ENCODE results near the gene TPO. TPM values are rescaled to one million over a fixed set of nuclear protein-coding genes. Genes with fewer than 3 reads are reported as not detected.

TPO gene
- total RNA-seq, 1 donor: under 0.01 TPM

DNA sequence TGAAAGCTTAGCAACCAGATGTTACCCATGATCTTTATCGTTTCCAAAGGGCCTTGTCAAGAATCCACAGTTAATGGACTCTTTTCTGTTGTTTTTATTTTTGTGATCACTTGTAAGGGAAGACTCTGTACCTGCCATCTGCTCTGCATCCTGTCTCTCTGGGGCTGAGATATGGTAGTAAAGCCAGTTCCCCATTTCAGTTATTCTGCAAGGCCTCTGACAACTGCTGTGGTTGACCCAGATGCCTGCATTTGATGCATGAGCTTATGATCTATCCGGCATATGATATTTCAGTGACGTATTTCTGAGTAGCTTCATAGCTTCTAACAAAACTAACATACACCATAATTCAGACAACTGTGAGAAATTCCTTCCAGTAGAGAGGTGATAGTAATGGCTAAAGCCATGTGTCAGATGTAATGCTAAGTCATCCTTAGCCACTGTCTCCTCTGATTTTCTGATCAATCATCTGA, 105.1 kb downstream of the TPO start:
- peak in 2 of 3 donors; percentile 72 to 94 for DNase-seq (ENCODE audit: low read depth in 2 of 3, low spot score in 2 of 3)

- peak in 2 of 3 donors; percentile 27 to 38 for DNase-seq (ENCODE audit: low read depth in 2 of 3, low spot score in 2 of 3)
These were observed 105.7 kb downstream of the TPO start for GRCh38 chr2:1518867-1519530.

GRCh38 chr2:1521191-1521877, 108.1 kb downstream of the TPO start:
- no peak for DNase-seq (ENCODE audit: low read depth in 2 of 3, low spot score in 2 of 3)

DNA sequence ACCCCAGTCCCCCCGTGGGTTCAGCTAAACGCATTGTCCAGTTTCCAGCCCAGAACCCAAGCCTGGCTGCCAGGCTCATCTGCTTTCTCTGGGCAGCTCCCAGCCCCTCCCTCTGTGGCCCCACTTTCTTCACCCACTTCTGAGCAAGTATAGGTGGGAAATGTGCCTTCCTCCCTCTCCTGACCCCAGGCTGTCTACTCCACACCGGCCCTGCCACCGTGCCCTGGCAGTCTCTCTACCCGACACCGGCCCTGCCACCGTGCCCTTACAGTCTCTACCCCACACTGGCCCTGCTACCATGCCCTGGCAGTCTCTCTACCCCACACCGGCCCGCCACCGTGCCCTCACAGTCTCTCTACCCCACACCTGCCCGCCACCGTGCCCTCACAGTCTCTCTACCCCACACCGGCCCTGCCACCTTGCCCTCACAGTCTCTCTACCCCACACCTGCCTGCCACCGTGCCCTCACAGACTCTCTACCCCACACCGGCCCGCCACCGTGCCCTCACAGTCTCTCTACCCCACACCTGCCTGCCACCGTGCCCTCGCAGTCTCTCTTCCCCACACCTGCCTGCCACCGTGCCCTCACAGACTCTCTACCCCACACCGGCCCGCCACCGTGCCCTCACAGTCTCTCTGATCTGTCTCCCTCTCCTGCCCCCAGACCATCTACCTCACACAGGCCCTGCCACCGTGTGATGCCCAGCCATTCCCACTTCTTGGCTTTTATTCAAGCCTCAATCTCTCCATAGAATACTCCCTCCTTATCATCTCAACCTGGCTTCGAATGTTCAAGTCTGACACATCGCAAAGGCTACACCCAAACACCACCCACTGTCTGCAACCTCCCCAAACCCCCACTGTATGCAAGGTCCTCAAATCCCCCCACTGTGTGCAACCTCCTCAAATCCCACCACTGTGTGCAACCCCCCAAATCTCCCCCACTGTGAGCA, 108.9 kb downstream of the TPO start:
- no peak for DNase-seq (ENCODE audit: low read depth in 2 of 3, low spot score in 2 of 3)

DNA sequence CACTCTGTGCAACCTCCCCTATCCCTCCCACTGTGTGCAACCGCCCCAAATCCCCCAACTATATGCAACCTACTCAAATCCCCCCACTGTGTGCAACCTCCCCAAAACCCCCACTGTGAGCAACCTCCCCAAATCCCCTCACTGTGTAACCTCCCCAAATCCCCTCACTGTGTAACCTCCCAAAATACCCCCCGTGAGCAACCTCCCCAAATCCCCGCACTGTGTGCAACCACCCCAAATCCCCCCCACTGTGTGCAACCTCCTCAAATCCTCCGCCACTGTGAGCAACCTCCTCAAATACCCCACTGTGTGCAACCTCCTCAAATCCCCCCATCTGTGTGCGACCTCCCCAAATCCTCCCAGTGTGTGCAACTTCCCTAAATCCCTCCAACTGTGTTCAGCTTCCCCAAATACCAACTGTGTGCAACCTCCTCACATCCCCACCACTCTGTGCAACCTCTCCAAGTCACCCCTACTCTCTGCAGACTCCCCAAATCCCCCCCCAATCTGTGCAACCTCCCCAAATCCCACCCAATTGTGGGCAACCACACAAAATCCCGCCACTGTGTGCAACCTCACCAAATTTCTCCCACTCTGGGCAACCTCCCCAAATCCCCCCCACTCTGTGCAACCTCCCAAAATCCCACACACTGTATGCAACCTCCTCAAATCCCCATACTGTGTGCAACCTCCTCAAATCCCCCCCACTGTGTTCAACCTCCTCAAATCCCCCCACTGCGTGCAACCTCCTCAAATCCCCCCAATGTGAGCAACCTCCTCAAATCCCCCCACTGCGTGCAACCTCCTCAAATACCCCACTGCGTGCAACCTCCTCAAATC, 114.1 kb downstream of the TPO start:
- DNase-seq (ENCODE audit: low read depth in 2 of 3, low spot score in 2 of 3): no peak

DNA sequence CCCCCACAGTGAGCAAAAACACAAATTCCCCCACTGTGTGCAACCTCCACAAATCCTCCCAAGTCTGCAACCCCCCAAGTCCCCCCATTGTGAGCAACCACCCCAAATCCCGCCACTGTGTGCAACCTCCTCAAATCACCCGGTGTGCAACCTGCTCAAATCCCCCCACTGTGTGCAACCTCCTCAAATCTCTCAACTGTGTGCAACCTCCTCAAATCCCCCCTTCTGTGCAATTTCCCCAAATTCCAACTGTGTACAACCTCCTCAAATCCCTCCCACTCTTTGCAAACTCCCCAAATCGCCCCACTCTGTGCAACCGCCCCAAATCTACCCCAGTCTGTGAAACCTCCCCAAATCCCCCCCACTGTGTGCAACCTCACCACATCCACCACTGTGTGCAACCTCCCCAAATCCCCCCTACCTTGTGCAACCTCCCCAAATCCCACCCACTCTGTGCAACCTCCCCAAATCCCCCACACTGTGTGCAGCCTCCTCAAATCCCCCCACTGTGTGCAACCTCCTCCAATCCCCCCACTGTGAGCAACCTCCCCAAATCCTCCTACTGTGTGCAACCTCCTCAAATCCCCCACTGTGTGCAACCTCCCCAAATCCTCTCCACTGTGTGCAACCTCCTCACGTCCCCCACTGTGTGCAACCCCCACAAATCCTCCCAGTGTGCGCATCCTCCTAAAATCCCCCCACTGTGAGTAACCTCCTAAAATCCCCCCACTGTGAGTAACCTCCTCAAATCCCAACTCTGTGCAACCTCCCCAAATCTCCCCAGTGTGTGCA, 115.2 kb downstream of the TPO start:
- DNase-seq (ENCODE audit: low read depth in 2 of 3, low spot score in 2 of 3): no peak

GRCh38 chr2:1538663-1539062, 125.4 kb downstream of the TPO start:
- DNase-seq (ENCODE audit: low read depth in 2 of 3, low spot score in 2 of 3): peak in 2 of 3 donors; percentile 51 to 79

DNA sequence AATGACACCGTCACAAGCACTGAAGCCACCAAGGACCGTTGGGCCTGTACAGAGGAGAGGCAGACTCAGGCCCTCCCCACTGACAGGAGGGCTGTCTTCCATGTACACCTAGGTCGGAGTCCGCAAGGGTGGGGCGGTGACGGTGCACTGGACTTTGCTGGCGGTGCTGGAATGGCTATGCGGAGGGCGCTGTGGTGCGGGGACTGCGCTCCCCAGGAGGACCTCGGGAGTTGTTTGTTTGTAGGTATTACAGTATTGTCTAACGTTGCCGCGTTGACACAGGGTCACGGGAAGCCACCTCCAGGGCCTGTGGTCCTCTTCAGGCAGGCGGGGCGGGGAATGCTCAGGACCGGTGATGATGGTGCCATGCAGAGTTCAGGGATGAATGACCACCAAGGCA, 126.2 kb downstream of the TPO start:
- no peak for DNase-seq (ENCODE audit: low read depth in 2 of 3, low spot score in 2 of 3)

DNA sequence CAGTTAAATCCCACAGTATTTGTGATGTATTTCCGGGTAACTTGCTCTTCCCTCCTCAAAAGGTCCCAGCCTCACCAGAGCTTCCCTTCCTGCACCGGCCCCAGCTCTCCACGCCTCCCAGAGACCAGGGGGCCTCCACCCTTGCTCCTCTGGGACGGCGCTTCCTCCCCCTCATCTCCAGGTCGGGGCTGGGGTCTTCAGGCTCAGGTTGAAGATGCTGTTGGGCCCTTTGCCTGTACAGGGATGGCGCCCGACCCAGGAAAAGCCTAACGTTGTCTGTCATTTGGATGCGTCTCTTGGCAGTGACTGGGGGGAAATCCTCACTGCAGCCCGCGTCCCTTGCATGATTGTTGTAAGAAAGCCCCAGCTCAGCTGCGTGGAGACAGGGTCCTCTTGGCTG, 126.7 kb downstream of the TPO start:
- no peak for DNase-seq (ENCODE audit: low read depth in 2 of 3, low spot score in 2 of 3)

- no peak for DNase-seq (ENCODE audit: low read depth in 2 of 3, low spot score in 2 of 3)
These were observed 127.2 kb downstream of the TPO start for GRCh38 chr2:1540481-1540880.

GRCh38 chr2:1541040-1541439, 127.8 kb downstream of the TPO start:
- DNase-seq (ENCODE audit: low read depth in 2 of 3, low spot score in 2 of 3): no peak

DNA sequence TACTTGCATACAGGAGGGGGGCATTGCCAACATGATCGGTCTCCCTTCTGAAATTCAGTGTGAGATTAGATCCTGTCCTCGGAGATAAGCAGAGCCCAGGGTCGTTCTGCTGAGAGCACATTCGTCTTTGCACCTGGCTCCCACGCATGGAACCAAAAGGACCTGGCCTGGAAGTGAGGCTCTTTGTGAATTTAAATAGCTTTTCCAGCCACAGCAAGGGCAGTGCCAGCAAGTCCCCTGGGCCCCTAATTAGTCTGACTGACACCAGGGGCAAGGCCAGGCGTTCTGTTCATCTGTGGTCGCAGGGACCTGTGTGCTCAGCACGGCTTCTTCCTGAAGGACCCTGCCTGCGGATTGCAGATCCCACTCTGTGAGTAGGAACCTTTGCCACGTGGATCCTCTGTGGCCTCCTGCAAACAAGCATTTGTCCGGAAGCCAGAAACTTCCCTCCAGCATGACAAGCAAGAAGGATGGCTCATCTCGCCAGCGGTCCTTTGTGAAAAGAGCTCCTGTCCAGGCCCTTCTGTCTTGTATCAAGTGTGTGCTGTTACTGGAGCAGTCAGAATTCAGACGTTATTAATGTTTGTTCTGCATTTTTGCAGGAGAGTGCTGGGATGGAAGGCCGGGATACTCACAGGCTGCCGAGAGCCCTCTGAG, 128.7 kb downstream of the TPO start:
- DNase-seq (ENCODE audit: low read depth in 2 of 3, low spot score in 2 of 3): no peak

DNA sequence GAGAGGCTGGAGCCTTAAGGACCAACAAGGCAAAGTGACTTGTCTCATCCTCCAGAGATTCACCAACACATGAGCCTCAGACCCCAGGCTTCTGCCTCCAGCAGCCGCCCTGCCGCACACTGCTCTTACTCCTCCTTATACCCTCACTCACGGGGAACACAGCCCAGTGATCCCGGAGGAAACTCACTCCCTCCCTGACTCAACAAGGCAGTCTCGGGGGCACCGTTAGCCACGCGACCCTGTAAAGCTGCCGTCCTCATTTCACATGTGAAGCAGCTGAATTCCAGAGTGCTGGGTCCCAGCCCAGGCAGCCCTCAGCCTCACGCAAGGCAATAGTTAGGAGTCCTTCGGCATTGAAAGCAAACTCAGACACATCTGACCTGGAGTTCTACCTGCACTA, 129.7 kb downstream of the TPO start:
- no peak for DNase-seq (ENCODE audit: low read depth in 2 of 3, low spot score in 2 of 3)

DNA sequence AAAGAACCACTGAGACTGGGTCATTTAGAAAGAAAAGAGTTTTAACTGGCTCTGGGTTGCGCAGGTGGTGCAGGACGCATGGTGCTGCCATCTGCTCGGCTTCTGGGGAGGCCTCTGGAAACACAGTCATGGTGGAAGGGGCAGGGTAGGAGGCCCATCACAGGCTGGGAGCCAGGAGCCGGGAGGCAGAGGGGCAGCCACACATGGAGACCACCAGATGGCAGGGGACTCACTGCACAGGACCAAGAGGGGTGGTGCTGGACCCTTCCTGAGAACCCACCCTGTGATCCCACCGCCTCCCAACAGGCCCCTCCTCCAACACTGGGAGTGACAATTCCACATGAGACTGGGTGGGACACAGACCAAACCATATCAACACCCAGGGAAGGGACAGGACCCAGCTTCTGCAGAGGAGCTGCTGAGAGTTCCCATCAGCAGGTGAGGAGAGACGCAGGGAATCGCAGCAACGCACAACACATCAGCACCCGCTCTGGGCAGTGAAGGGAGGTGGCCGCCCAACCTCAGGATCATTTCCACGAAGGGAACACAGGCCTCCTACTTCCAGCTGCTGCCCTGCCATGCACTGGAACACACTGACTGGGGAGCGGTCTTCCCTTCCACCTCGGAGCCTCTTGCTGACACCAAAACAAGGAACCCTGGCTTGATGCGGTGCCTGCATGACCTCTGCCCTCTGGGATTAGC, 130.7 kb downstream of the TPO start:
- no peak for DNase-seq (ENCODE audit: low read depth in 2 of 3, low spot score in 2 of 3)

GRCh38 chr2:1544478-1545069, 131.3 kb downstream of the TPO start:
- DNase-seq (ENCODE audit: low read depth in 2 of 3, low spot score in 2 of 3): no peak

GRCh38 chr2:1546023-1546591, 132.8 kb downstream of the TPO start:
- DNase-seq (ENCODE audit: low read depth in 2 of 3, low spot score in 2 of 3): peak in 2 of 3 donors; percentile 30 to 58

- no peak for DNase-seq (ENCODE audit: low read depth in 2 of 3, low spot score in 2 of 3)
These were observed 133.6 kb downstream of the TPO start for GRCh38 chr2:1546901-1547300.

Data from hematopoietic multipotent progenitor cell (in vitro differentiated cells).